HepG2 (cell line): ENCODE data around the gene CMIP. TPM values are rescaled to one million over a fixed set of nuclear protein-coding genes. Genes with fewer than 3 reads are reported as not detected.

Experiments
- ATAC-seq: fragments of 200-7000 bp; cut with Tn5 transposase; 3 replicates; pipeline ENCODE4 v1.9.1; 2020; ENCODE audit warnings: mild to moderate bottlenecking, moderate library complexity
- BruUV-seq: library from RNA; stranded (reverse); fragments of 400-500 nt; replicated peaks from 2 replicates; lab custom pipeline; 2021; lab: Mats Ljungman, UMichigan
- CTCF ChIA-PET: fragments of 300-600 bp; formaldehyde crosslinking; extraction: SDS; loops from one replicate; lab custom pipeline; 2021; ENCODE audit warnings: low total read pairs, inconsistent platforms, low intra/inter-chr PET ratio; lab: Yijun Ruan, JAX
- POLR2A ChIA-PET: fragments of 350-600 bp; sonication (Branson Sonifier 250); formaldehyde crosslinking; loops from one replicate; lab custom pipeline; 2020; ENCODE audit warnings: antibody characterized with exemption, inconsistent platforms; lab: Yijun Ruan, JAX
- DNase-seq: peaks from one replicate; pipeline ENCODE4 v3.0.0-alpha.2; 2015; ENCODE audit warnings: low spot score
- FAIRE-seq: peaks from 3 replicates; lab custom pipeline; 2011; peaks lifted over from hg19 to GRCh38; lab: Jason Lieb, UNC
- H2AFZ ChIP-seq: one replicate; pipeline ENCODE4 v1.6.1; 2011; ENCODE audit warnings: low read length, inconsistent platforms
- H3K27ac ChIP-seq: fragments of 300-600 bp; 3 replicates; pipeline ENCODE4 v1.8.0; 2011; ENCODE audit warnings: mixed run types, mild to moderate bottlenecking, mixed read lengths, low read length, inconsistent platforms; ENCODE audit not compliant: insufficient read depth; ENCODE audit errors: extremely low read length
- H3K27me3 ChIP-seq, 2 experiments: fragments of 200-600 bp in 1 of 2; 2 replicates in 1 of 2; 3 replicates in 1 of 2; pipeline versions ENCODE4 v1.6.0 to v1.8.0; 2011; ENCODE audit warnings: low read length in 2 of 2, mild to moderate bottlenecking in 2 of 2, moderate library complexity in 2 of 2, inconsistent platforms in 1 of 2; ENCODE audit not compliant: insufficient read depth in 2 of 2, control insufficient read depth in 1 of 2
- H3K36me3 ChIP-seq, 2 experiments: fragments of 200-600 bp in 1 of 2; replicated peaks in 1 of 2; 2 replicates in 1 of 2; 3 replicates in 1 of 2; pipeline versions ENCODE4 v1.5.1 to v1.8.0; 2011; ENCODE audit warnings: low read length in 2 of 2, inconsistent platforms in 1 of 2; ENCODE audit not compliant: insufficient read depth in 2 of 2, control insufficient read depth in 1 of 2
- H3K4me1 ChIP-seq: 2 replicates; pipeline ENCODE4 v1.5.1; 2012; ENCODE audit warnings: low read length, inconsistent platforms; ENCODE audit not compliant: insufficient read depth
- H3K4me2 ChIP-seq: 2 replicates; pipeline ENCODE4 v1.6.0; 2011; ENCODE audit warnings: low read depth, low read length, inconsistent platforms
- H3K4me3 ChIP-seq, 3 experiments: fragments of 200-600 bp in 1 of 3; sonication (generic), shearing (Covaris generic) in 1 of 3; replicated peaks in 1 of 3; 2 replicates each; pipeline ENCODE4 v1.5.1; 2011 to 2016; ENCODE audit warnings: low read length in 3 of 3, inconsistent platforms in 2 of 3, low read depth in 2 of 3, mild to moderate bottlenecking in 2 of 3, control low read depth in 1 of 3, mixed read lengths in 1 of 3; ENCODE audit not compliant: insufficient read depth in 1 of 3
- H3K79me2 ChIP-seq: one replicate; pipeline ENCODE4 v1.6.1; 2011; ENCODE audit warnings: low read length, inconsistent platforms; ENCODE audit not compliant: insufficient read depth
- H3K9ac ChIP-seq: 2 replicates; pipeline ENCODE4 v1.6.0; 2011; ENCODE audit warnings: mild to moderate bottlenecking, low read depth, low read length, inconsistent platforms; ENCODE audit not compliant: insufficient read depth
- H3K9me3 ChIP-seq: 2 replicates; pipeline ENCODE4 v1.5.1; 2012; ENCODE audit warnings: mild to moderate bottlenecking, low read length
- H4K20me1 ChIP-seq: 2 replicates; pipeline ENCODE4 v1.6.0; 2011; ENCODE audit warnings: inconsistent platforms, mild to moderate bottlenecking, low read length, moderate library complexity; ENCODE audit not compliant: insufficient read depth
- FOXM1 ChIP-seq: sonication (generic); formaldehyde crosslinking; IDR thresholded peaks from 2 replicates; pipeline ENCODE4 v1.5.0; 2020; ENCODE audit warnings: missing genetic modification reagents
- KDM2A ChIP-seq: sonication (generic); formaldehyde crosslinking; IDR thresholded peaks from 2 replicates; pipeline ENCODE4 v1.4.0; 2020; ENCODE audit warnings: low read depth, missing genetic modification reagents, borderline replicate concordance
- MAF1 ChIP-seq: sonication (generic); formaldehyde crosslinking; IDR thresholded peaks from 2 replicates; pipeline ENCODE4 v1.5.0; 2020; ENCODE audit warnings: missing genetic modification reagents, borderline replicate concordance
- RAD21 ChIP-seq: fragments of 450-650 bp; formaldehyde crosslinking; IDR thresholded peaks from 2 replicates; pipeline ENCODE4 v1.5.0; 2020; ENCODE audit warnings: mild to moderate bottlenecking
- ZNF263 ChIP-seq: sonication (generic); formaldehyde crosslinking; IDR thresholded peaks from 2 replicates; pipeline ENCODE4 v1.4.0; 2020; ENCODE audit warnings: missing genetic modification reagents
- ZNF746 ChIP-seq: sonication (generic); formaldehyde crosslinking; IDR thresholded peaks from 2 replicates; pipeline ENCODE4 v1.8.0; 2022; ENCODE audit warnings: mild to moderate bottlenecking, missing genetic modification reagents
- ZNF781 ChIP-seq: sonication (generic); formaldehyde crosslinking; IDR thresholded peaks from 2 replicates; pipeline ENCODE4 v1.5.1; 2020; ENCODE audit warnings: borderline replicate concordance, mild to moderate bottlenecking, missing genetic modification reagents; ENCODE audit errors: not compliant biosample characterization
- WGBS: methylation state at CpG from one replicate; pipeline ENCODE4 v1.1.6; 2017; ENCODE audit warnings: low lambda C conversion rate; 5-methylcytosine and 5-hydroxymethylcytosine counted together
- in situ Hi-C: cut with HindIII; loops from 2 replicates; pipeline ENCODE4 v1.10.0; 2017; ENCODE audit warnings: low pct_unique_long_range_greater_than_20kb; ENCODE audit not compliant: extremely low pct_ligation_motif_present
- intact Hi-C: fragments of 100-400 bp; cut with micrococcal nuclease; formaldehyde crosslinking; loops from one replicate; pipeline ENCODE4 v1.10.0; 2022; ENCODE audit not compliant: unreplicated experiment
- polyA plus RNA-seq, 8 experiments: library from polyadenylated mRNA; depleted of rRNA in 3 of 8; stranded (reverse) in 7 of 8; unstranded in 1 of 8; fragments of >200 nt; fragmentation: Illumina TruSeq in 4 of 8; extraction: Trizol in 4 of 8; gene quantifications; 2 replicates each; pipeline versions ENCODE4 v1.2.1 to v1.2.3, GENCODE V29; 2011 to 2016; ENCODE audit warnings: low read depth in 4 of 8, missing spikeins in 1 of 8, mixed read lengths in 1 of 8; ENCODE audit not compliant: insufficient read depth in 1 of 8
- total RNA-seq, 5 experiments: library from RNA; depleted of rRNA; stranded (reverse); fragments of >200 nt; fragmentation: Illumina TruSeq; extraction: Trizol; gene quantifications; 2 replicates each; pipeline ENCODE4 v1.2.3, GENCODE V29; 2016; ENCODE audit warnings: low read depth in 1 of 5
- TF ChIP-seq, protein P1 (sequence below): IDR thresholded peaks from 2 replicates; pipeline ENCODE4 v1.4.0; 2020; ENCODE audit warnings: mild to moderate bottlenecking, missing genetic modification reagents
- TF ChIP-seq, protein P2 (sequence below): sonication (generic); formaldehyde crosslinking; IDR thresholded peaks from 2 replicates; pipeline ENCODE4 v1.9.0; 2022; ENCODE audit warnings: missing genetic modification reagents, mild to moderate bottlenecking, borderline replicate concordance
- TF ChIP-seq, protein P3 (sequence below): sonication (generic); formaldehyde crosslinking; IDR thresholded peaks from 2 replicates; pipeline ENCODE4 v1.5.0; 2020; ENCODE audit warnings: mild to moderate bottlenecking, missing genetic modification reagents
- TF ChIP-seq, protein P4 (sequence below): sonication (generic); formaldehyde crosslinking; IDR thresholded peaks from 2 replicates; pipeline ENCODE4 v1.5.0; 2020; ENCODE audit warnings: mild to moderate bottlenecking, missing genetic modification reagents, moderate library complexity

The CMIP gene
- total and polyA plus RNA-seq, 2 of the 13 experiments (the other 11 are each of a cell fraction or from before 2014, with no cell fraction given): 10.9 to 18.1 TPM

DNA sequence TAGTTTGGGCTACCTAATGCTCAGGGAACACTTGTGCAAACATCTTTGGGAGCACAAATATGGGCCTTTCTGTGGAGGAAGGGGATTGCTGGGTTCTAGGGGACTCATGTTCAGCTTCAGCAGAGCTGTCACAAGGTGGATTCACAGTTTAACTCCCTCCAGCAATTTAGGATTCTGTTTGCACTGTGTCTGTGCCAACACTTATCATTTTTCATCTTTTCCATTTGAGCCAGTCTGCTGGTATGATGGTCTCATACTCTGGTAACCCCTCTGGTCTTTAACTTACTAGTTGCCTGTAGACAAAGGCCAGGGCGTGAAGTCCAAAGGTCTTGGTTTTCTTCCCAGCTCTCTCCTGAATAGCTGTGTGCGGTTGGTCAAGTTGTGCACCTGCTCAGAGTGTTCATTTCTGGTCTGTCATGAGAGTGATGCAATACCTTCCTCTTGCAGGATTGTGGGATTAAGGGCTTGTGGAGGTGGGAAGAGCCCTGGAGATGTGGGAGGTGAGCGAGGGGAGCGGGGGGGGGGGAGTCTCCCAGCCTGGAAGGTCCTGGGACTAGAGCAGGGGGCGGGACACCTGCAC lies 152.6 kb downstream of the CMIP start (continued):
- TF ChIP-seq MAF1 (CRISPR knock-in tag) (no peak), KDM2A (CRISPR knock-in tag) (no peak), RAD21 (CRISPR knock-in tag) (no peak), ZNF746 (CRISPR knock-in tag) (0 out of 2 replicates have a peak, but pooled peaks have one; percentile 7), ZNF781 (CRISPR knock-in tag) (no peak)
- TF ChIP-seq, protein P1, sequence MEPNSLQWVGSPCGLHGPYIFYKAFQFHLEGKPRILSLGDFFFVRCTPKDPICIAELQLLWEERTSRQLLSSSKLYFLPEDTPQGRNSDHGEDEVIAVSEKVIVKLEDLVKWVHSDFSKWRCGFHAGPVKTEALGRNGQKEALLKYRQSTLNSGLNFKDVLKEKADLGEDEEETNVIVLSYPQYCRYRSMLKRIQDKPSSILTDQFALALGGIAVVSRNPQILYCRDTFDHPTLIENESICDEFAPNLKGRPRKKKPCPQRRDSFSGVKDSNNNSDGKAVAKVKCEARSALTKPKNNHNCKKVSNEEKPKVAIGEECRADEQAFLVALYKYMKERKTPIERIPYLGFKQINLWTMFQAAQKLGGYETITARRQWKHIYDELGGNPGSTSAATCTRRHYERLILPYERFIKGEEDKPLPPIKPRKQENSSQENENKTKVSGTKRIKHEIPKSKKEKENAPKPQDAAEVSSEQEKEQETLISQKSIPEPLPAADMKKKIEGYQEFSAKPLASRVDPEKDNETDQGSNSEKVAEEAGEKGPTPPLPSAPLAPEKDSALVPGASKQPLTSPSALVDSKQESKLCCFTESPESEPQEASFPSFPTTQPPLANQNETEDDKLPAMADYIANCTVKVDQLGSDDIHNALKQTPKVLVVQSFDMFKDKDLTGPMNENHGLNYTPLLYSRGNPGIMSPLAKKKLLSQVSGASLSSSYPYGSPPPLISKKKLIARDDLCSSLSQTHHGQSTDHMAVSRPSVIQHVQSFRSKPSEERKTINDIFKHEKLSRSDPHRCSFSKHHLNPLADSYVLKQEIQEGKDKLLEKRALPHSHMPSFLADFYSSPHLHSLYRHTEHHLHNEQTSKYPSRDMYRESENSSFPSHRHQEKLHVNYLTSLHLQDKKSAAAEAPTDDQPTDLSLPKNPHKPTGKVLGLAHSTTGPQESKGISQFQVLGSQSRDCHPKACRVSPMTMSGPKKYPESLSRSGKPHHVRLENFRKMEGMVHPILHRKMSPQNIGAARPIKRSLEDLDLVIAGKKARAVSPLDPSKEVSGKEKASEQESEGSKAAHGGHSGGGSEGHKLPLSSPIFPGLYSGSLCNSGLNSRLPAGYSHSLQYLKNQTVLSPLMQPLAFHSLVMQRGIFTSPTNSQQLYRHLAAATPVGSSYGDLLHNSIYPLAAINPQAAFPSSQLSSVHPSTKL: peak; percentile 65; the same call in 1 of the 2 replicates

DNA sequence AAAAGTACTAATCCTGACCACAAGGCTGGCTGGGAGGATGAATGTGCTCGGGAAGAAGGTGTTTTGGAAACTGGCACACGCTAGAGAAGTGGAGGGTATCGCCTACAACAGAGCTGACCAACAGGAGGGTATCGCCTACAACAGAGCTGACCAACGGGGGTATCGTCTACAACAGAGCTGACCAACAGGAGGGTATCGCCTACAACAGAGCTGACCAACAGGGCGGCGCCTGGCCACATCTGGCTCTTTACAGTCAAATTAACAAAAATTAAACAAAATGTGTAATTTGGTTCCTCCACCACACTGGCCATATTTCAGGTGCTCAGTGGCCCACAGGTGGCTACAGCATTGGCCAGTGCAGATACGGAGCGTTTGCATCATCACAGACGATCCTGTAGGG lies 153.5 kb downstream of the CMIP start:
- no peak overlapping the region for H2AFZ ChIP-seq
- 0 out of 2 replicates have a peak, but pooled peaks have one; percentile 21 for TF ChIP-seq ZNF263 (CRISPR knock-in tag)
- TF ChIP-seq, protein P2, sequence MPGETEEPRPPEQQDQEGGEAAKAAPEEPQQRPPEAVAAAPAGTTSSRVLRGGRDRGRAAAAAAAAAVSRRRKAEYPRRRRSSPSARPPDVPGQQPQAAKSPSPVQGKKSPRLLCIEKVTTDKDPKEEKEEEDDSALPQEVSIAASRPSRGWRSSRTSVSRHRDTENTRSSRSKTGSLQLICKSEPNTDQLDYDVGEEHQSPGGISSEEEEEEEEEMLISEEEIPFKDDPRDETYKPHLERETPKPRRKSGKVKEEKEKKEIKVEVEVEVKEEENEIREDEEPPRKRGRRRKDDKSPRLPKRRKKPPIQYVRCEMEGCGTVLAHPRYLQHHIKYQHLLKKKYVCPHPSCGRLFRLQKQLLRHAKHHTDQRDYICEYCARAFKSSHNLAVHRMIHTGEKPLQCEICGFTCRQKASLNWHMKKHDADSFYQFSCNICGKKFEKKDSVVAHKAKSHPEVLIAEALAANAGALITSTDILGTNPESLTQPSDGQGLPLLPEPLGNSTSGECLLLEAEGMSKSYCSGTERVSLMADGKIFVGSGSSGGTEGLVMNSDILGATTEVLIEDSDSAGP (CRISPR knock-in tag): 0 out of 2 replicates have a peak, but pooled peaks have one; percentile 9
- TF ChIP-seq, protein P3, sequence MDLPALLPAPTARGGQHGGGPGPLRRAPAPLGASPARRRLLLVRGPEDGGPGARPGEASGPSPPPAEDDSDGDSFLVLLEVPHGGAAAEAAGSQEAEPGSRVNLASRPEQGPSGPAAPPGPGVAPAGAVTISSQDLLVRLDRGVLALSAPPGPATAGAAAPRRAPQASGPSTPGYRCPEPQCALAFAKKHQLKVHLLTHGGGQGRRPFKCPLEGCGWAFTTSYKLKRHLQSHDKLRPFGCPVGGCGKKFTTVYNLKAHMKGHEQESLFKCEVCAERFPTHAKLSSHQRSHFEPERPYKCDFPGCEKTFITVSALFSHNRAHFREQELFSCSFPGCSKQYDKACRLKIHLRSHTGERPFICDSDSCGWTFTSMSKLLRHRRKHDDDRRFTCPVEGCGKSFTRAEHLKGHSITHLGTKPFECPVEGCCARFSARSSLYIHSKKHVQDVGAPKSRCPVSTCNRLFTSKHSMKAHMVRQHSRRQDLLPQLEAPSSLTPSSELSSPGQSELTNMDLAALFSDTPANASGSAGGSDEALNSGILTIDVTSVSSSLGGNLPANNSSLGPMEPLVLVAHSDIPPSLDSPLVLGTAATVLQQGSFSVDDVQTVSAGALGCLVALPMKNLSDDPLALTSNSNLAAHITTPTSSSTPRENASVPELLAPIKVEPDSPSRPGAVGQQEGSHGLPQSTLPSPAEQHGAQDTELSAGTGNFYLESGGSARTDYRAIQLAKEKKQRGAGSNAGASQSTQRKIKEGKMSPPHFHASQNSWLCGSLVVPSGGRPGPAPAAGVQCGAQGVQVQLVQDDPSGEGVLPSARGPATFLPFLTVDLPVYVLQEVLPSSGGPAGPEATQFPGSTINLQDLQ (CRISPR knock-in tag): no peak
- TF ChIP-seq, protein P4, sequence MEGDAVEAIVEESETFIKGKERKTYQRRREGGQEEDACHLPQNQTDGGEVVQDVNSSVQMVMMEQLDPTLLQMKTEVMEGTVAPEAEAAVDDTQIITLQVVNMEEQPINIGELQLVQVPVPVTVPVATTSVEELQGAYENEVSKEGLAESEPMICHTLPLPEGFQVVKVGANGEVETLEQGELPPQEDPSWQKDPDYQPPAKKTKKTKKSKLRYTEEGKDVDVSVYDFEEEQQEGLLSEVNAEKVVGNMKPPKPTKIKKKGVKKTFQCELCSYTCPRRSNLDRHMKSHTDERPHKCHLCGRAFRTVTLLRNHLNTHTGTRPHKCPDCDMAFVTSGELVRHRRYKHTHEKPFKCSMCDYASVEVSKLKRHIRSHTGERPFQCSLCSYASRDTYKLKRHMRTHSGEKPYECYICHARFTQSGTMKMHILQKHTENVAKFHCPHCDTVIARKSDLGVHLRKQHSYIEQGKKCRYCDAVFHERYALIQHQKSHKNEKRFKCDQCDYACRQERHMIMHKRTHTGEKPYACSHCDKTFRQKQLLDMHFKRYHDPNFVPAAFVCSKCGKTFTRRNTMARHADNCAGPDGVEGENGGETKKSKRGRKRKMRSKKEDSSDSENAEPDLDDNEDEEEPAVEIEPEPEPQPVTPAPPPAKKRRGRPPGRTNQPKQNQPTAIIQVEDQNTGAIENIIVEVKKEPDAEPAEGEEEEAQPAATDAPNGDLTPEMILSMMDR (CRISPR knock-in tag): peak; percentile 20; the same call in 1 of the 2 replicates
- no peak for TF ChIP-seq FOXM1
- TF ChIP-seq, all 625 proteins: peak for 3
- in situ Hi-C loops (no loop called here), intact Hi-C loops (no loop called here)
- 98% methylated on average over 12 of the region's 12 CpGs for WGBS
- Histone ChIP-seq H3K9ac (no peak overlapping the region), H3K36me3 (peaks cover 3 to 13% of the 10 kb centered on the region in 2 experiments; a peak in 2 of 5 replicates), H3K9me3 (no peaks in the 10 kb centered on the region), H3K27ac (no peak overlapping the region), H3K4me1 (peaks cover 59% of the 10 kb centered on the region), H3K4me3 (no peak overlapping the region), H4K20me1 (peaks cover 73% of the 10 kb centered on the region), H3K27me3 (no peaks in the 10 kb centered on the region), H3K79me2 (peaks cover 74% of the 10 kb centered on the region), H3K4me2 (no peak overlapping the region)
- CTCF ChIA-PET: no interaction called here
- POLR2A ChIA-PET: interaction anchor here (1.3 kb wide), 1 partner anchor 11 kb away, joined by 3 read pairs; no protein-coding TSS in a partner anchor
- ATAC-seq: peak; percentile 39
- no peak for DNase-seq
- no TSS peak for BruUV-seq
- no peak for FAIRE-seq
